NCI-H345 treated with DMSO at 0.1 percent for 48 hours (cell line): ENCODE measurements around the gene ATXN10.
"Not testable (repeated sequence)": the region's sequence is repeated elsewhere in the genome, so short reads cannot be mapped to it uniquely, and the experiment has no call there.

Experiments used
- DNase-seq: peaks from one replicate; lab custom pipeline; 2025; ENCODE audit not compliant: unreplicated experiment; lab: John Stamatoyannopoulos, UW

Gene ATXN10

DNA sequence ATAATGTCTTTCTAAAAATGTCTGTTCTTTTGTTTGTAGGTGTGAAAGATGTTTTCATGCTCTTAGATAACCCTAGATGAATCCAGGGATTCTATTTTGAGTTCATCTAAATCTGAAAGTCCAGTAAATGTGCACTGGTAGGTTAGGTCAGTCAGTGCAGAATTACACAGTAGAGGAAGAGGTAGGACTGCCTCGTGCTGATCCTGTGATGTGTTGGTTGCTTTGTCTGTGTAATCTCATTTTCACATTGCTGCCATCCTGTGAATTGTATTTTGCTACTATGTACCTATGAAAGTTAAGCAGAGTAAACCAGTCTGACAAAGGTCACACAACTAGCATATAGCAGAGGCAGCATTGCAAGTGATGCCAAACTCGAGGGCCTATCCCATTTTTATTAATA, 36.5 kb downstream of the ATXN10 start:
- no peak for DNase-seq

DNA sequence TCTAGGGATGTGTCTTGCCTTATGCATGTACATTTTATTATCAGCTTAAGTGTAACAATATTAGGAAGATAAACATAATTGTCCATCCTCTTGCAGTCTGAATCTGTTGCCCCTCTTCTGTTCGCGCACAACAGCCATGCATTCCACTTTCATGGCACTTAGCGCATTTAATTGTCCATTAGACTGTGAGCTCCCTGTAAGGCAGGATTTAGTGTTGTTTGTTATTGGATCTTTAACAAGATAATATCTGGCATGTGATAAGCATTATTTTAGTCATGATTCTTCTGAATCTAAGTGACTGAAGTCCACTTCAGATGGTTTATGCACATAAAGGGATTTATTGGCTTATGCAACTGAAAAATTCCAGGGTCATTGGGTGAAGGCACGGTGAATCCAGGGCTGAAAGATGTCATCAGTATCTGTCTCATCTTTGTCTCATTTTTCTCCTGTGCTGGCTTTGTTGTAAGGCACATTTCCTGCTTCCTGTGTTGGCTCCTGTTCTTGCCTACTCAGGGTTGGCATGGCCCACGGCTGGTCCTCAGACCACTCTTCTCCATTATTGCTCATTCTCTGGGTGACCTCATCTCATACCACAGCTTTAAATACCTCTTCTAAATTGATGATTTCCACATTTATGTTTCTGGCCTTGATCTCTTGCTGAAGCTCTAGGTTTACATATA, 37.6 kb downstream of the ATXN10 start:
- no peak for DNase-seq

DNA sequence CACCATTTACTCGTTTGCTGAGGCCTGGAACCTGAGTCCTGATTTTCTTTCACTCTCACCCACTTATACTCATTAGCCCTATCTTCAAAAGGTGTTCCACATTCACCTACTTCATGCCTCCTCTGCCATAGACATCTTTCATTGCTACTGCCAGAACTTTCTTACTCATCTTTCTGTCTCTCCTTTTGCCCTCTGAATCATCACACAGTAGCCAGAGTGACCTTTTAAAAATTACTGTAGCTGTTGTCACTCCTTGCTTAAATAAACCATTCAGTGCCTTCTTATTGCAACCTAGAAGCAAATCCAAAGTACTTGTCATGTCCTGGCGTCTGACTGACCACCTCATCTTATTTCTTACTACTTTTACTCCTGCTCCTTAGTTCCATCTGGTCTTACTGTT, 38.2 kb downstream of the ATXN10 start:
- no peak for DNase-seq

DNA sequence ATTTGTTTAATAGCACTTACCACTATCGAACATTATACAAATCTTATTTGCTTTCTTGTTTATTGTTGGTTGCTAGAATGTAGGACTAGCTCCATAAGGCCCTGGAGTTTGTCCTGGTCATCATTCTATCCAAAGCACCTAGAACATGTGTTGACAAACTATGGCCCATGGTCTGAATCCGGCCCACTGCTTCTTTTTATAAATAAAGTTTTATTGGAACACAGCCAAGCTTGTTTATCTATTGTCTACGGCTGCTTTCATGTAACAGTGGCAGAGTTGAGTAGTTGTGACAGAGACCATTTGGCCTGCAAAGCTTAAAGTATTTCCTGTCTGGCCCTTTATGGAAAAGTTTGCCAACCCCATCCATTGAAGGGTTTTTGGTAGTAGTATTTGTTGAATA, 38.8 kb downstream of the ATXN10 start:
- DNase-seq = no peak

DNA sequence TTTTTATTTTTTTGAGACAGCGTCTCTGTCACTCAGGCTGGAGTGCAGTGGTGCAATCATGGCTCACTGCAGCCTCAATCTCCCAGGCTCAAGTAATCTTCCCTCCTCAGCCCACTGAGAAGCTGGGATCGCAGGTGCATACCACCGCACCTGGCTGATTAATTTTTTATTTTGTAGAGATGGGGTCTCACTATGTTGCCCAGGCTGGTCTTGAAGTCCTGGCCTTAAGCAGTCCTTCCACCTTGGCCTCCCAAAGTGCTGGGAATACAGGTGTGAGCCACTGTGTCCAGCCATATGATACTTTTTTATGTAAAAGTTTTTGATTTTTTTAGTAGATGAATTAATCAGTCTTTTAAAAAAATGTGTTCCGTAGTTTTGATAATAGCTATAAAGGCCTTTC, 42.8 kb downstream of the ATXN10 start:
- not testable (repeated sequence) for DNase-seq

DNA sequence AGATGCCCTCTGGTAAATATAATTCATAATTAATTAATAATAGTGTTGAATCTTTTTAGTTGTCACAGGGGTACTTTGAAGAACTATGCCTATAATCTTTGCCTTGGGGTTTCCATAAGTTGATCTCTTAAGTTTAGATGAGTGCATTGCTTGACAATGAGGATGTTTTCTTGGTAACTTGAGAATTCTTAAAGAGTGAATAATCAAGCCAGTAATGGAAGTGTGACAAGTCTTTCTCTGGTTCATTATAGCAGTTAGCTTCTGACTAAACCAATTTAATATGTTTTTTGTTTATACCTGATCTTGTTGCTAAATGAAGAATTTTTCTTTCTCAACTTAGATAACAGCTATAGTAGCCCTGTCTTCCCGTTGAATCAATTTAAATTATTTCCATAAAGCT, 46.2 kb downstream of the ATXN10 start:
- no peak for DNase-seq

DNA sequence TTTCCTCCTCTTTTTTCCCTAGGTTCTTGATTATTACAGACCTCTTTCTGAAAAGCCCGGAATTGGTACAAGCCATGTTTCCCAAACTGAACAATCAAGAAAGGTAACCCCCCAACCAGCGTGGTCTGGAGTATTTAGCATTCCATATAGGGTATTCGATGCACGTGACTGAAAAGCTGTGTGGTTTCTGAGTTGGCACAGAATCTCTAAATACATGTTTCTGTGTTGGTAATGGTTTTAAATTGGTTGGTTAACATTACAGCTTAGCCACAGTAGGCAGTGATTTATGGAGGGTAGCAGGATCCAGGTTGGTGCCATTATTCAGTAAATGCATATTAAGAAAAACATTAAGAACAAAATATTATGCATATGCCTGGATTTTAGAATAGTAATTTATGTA, 46.8 kb downstream of the ATXN10 start:
- DNase-seq = no peak

DNA sequence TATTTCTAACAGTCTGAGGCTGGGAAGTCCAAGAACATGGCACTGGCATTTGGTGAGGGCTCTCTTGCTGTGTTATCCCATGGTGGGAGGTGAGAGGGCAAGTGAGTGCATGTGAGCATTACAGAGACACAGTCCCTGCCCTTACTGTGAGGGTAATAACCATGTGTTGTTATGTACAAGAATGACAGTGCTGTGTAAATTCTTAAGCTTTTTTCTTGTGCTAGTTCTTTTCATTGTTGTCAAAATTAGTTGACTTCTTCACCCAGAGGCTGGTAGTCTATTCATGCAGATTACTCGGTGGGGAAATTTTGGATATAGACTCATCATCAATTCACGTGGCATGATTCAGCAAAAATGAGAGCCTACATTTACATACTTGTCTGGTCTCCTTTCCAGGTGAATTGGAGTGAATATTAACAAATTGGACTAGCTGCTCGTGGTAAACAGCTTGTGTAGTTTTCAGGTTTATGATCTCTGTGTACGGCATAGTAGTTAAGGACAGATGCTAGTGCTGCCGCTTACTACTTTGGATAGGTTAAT, 49.3 kb downstream of the ATXN10 start:
- DNase-seq = no peak

DNA sequence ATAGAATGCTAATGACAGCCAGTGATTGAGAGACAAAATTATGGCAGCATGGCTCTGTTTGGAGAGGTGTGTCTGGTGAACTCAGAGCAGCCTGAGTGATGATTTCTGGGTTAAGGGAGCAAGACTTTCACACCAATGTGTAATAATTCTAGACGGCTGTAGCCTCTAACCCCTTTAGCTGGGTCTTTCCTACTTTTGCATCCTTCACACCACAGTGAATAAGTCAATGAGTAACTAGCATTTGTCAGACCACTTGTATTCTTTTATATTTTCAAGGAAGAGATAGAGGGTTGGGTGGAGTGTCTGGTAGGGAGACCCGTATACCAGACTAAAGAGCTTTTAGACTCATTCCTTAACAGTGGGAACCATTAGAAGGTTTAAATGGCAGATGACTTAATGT, 50.4 kb downstream of the ATXN10 start:
- DNase-seq = no peak

DNA sequence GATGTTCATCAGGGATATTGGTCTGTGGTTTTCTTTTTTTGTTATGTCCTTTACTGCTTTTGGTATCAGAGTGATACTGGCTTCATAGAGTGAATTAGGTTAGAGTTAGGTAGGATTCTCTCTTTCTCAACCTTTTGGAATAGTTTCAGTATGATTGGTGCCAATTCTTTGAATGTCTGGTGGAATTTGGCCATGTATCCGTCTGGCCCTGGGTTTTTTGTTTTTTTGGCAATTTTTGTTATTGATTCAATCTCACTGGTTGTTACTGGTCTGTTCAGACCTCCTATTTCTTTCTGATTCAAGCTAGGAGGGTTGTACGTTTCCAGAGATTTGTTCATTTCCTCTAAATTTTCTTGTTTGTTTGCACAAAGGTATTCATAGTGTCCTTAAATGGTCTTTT, 54.4 kb downstream of the ATXN10 start:
- no peak for DNase-seq

DNA sequence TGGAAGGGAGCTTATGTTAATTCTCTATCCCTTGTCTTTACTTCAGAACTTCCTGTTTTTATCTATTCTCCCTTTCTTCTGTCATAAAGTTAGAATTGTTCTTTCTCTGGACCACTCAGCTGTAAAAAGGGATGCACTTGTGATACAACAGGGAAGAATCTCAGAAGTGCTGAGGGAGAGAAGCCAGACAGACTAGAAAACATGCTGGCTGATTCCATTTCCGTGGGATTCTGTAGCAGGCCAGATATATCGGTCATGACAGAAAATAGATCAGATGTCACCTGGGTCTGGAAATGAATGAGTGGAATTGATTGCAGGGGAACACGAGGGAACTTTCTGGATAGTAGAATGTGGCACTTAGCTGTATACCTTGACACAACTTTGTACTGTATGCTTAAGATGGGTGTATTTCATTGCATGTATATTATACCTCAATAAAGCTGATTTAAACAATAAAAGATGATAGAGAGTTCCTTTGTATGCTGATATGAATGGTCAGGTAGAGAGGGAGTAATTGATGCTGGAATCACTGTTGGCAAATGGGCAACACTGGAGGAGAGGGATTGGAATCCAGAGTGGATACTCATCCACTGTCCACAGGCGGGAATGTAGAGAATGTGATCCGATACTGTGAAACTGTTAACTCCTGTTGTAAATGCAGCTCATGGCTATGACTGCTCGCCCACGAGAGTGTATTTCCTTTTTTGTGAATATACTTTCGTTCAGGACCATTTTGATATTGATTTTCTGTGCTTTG, 59.6 kb downstream of the ATXN10 start:
- DNase-seq = no peak

DNA sequence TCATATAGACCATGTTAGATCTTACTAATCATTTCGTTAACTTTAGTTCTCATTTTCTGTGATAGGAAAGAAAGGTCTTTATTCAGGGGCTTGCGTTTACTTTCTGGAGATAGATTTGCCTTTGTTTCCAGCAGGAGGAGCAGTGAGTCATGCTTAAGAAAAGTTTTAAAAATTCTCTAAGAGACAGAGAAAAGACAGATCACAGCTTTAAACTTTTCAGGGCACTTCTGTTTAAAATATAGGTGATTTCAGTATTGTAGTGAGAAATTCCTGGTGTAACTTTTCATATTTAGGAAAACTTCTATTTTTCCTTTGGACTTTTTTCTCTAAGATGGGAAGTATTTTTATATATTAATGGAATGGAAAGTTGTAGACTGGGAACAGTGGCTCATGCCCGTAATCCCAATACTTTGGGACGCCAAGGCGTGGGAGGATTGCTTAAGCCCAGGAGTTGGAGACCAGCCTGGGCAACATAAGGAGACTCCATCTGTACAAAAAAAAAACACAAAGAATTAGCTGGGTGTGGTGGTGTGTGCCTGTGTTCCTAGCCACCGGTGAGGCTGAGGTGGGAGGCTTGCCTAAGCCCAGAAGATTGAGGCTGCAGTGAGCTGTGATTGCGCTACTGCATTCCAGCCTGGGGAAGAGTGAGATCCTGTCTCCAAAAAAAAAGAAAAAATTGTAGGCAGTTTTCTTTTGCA, 60.3 kb downstream of the ATXN10 start:
- no peak for DNase-seq

DNA sequence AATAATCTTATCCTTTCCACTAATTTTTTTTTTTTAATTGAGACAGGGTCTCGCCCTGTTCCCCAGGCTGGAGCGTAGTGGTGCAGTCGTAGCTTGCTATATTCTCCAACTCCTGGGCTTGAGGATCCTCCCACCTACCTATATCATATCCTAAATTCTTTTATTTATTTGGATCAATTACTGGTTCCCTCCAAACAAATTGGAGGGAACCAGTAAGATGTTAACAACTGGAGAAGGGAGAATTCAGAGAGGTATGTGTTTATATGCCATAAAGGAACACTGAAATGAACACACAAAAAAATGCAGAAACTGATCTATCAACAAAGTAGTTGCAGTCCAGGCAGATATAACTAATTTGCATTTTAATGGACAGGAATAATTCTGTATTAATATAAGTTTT, 63.6 kb downstream of the ATXN10 start:
- DNase-seq = no peak

DNA sequence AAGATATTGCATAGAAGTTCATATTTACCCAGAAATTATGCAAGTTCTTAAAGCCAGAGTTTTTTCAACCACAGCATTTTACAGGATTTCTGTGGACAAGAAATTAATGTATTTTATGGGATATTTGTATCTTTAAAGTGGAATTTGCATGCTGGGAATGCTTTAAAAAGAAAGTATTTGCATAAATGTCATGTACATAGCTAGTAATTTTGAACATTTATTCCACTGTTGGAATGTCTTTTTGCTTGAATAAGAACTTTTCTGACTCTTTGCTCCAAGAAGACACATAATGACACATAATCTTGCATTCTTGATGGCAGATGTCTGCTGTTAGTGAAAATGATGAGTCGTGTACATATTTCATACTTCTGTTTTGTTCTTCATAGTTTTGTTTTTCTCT, 66.6 kb downstream of the ATXN10 start:
- DNase-seq = no peak

DNA sequence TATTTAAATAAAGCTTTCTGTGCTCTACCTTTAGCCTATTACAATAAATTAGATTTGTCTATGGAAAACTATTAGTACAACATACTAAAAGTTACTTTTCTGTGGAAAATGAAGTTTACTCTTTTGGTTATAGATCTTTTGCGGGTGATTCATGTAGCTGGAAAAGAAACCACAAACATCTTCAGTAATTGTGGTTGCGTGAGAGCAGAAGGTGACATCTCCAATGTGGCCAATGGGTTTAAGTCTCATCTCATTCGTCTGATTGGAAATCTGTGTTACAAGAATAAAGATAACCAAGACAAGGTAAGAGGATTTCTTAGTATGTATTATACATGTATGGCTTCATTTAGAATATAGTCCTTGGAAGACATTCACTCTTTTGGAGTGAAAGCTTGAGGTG, 68.6 kb downstream of the ATXN10 start:
- DNase-seq = no peak

DNA sequence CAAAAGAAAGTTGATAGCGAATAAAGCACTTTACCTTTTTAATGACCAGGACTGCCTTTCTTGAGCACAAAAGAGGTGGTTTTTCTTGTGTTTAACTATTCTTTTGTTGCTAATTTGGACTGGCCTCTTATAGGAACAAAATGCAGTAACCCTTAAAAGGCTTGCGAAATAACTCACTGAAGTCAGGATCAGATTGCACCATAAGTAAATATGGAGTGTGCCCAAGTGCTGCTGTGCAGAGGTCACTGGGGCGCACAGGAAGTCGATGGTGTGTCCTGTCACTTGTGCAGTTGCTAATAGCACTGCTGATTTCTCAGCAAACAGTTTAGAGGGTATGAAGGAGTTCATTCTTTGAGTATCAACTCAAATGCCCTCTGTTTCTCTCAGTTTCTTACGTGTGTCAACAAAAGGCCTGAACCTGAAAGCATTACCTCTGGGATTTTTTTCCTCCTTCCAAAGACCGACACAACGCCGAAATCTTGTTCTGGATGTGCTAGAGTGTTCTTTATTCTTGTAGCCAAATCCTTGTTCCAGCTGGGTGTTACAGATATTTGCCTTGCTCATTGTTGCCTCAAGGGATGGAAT, 71.3 kb downstream of the ATXN10 start:
- DNase-seq = no peak

DNA sequence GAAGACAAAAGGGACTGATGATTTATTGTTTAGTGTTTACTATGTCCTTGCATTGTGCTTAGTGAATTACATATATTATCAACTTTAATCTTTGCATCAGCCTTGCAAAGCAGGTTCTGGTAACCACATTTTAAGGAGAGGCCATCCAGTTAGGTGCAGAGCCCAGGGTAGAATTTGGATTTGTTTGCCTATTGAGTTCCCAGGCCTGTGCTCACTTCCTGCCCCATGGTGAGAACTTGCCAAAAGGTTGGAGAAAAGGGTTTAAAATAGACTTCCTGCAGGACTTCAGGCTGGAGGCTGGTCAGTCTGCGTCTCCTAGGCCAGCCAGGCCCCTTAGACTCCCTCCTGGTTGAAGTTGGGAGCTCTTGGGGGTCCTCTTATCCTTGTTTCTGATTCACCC, 72.1 kb downstream of the ATXN10 start:
- no peak for DNase-seq

DNA sequence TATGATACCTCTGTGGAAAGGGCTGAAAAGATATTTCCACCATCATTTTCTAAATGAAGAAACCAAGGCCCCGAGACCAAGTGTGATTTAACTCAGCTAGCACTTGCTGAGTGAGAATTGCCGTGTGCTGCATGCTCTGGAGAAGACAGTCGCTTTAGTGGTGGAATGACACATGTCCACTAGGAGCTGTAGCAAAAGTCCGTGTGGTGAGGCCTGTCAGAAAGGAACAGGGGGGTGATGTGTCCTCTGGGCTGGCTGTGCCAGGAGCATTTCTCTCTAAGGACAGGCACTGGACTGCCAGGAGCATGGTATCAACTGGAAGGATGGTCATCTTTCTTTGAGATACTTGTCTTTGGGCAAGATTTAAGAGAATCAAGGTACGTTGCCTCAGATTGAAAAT, 72.8 kb downstream of the ATXN10 start:
- no peak for DNase-seq

DNA sequence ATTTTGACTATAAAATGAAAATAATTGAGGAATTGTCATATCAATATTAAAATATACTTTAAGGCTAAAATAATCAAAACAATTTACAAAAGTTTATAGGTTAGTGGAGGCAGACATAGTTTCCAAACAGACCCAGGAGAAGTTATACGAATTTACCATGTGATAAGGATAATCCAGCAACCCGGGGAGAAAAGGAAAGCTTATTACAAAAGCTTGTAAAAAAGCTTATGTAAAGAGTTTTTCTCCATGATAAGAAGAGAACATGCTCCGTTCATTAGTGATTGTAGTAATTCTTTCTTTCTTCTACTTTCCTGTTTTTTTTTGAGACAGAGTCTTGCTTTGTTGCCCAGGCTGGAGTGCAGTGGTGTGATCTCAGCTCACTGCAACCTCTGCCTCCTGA, 79.0 kb downstream of the ATXN10 start:
- DNase-seq = no peak

DNA sequence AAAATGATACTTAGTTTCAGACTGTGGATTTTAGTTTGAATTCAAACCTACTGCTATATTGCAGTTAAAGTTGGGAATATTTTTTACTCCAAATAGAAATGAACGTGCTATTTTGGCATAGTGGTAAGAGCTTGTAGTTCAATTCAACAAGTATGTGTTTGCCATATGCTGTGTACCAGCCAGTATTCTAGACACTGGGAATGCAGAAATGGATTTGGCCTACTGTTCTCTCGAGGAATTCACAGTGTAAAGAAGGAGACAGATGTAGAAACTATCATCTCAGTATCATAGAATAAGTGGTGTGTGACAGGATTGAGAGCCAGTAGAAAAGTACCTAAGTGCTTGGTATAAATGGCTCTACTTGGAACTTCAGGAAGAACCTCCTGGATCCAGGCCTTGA, 80.4 kb downstream of the ATXN10 start:
- DNase-seq = no peak

DNA sequence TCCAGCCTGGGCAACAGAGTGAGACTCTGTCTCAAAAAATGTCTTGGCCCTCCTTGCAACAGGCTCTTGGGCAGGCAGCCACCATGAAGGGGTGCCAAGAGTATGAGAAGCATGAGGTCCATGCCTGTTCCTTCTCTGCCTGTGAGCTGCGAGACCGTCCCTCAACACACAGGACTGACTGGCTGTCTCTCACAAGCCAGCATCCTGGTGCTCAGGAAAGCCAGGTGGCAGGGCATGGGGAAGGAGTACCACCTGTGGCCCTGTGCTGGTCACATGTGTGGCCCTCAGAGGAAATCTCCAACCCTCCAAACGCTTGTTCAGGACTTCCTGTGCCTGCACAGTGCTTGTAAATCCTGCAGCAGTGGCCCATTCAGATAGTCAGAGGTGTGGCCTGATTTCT, 83.2 kb downstream of the ATXN10 start:
- DNase-seq = no peak

DNA sequence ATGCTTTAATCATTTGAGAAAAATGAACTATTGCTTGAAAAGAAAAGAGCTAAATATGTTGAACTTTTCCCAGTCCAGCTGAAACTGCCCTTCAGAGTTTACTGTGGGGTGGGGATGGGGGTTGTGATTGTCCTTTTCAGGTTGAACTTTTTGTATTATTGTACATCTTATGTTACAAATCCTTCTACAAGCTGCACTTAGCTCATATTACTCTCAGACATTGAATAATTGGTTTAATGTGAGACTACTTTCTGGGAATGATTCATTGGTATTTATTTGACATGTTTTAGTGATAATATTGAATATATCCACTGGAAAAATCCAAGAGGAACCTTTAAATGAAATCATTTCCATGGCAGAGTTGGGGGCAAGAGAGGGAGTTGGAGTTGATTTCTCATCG, 84.9 kb downstream of the ATXN10 start:
- DNase-seq = no peak
